Upper lobe of left lung (tissue), 6 donors: ENCODE results near the gene SYNJ2. TPM values are rescaled to one million over a fixed set of nuclear protein-coding genes. Genes with fewer than 3 reads are reported as not detected.

ENCODE experiments used
- ATAC-seq, 2 donors: fragments of 200-7000 bp; cut with Tn5 transposase; one replicate each; pipeline ENCODE4 v1.9.1; 2022; ENCODE audit warnings: mild to moderate bottlenecking in 2 of 2, moderate library complexity in 2 of 2; ENCODE audit not compliant: low FRiP score in 2 of 2
- DNase-seq, 2 donors: peaks; one replicate each; pipeline ENCODE4 v3.0.0-alpha.2; 2019 to 2020
- H3K27ac ChIP-seq, 4 donors: fragments of 200-600 bp; sonication (generic); one replicate each; pipeline ENCODE4 v1.5.1; 2016 to 2019
- H3K27me3 ChIP-seq, 4 donors: fragments of 200-600 bp; sonication (generic); one replicate each; pipeline ENCODE4 v1.5.1; 2017 to 2019
- H3K36me3 ChIP-seq, 4 donors: fragments of 200-600 bp; sonication (generic); one replicate each; pipeline ENCODE4 v1.5.1; 2016 to 2019
- H3K4me1 ChIP-seq, 4 donors: fragments of 200-600 bp; sonication (generic); one replicate each; pipeline ENCODE4 v1.5.1; 2018 to 2019
- H3K4me3 ChIP-seq, 4 donors: fragments of 200-600 bp; sonication (generic); one replicate each; pipeline ENCODE4 v1.5.1; 2017 to 2019; ENCODE audit warnings: mild to moderate bottlenecking in 2 of 4, moderate library complexity in 1 of 4
- H3K9me3 ChIP-seq, 4 donors: fragments of 200-600 bp; sonication (generic); one replicate each; pipeline ENCODE4 v1.5.1; 2018 to 2019
- EP300 ChIP-seq, 4 donors: sonication (generic); formaldehyde crosslinking; IDR thresholded peaks; one replicate each; pipeline ENCODE4 v1.5.1; 2017; ENCODE audit warnings: antibody characterized with exemption in 4 of 4, control low read depth in 2 of 4
- POLR2A ChIP-seq, 4 donors: fragments of 450-650 bp; IDR thresholded peaks; one replicate each; pipeline ENCODE4 v1.5.1; 2016 to 2017; ENCODE audit warnings: antibody characterized with exemption in 4 of 4, mild to moderate bottlenecking in 2 of 4
- POLR2AphosphoS5 ChIP-seq, 2 donors: sonication (generic); formaldehyde crosslinking; IDR thresholded peaks; one replicate each; pipeline ENCODE4 v1.5.1; 2017; ENCODE audit warnings: antibody characterized with exemption in 2 of 2
- WGBS, 2 donors: methylation state at CpG; one replicate each; pipeline ENCODE4 v1.1.5; 2017 to 2018; 5-methylcytosine and 5-hydroxymethylcytosine counted together
- total RNA-seq, 6 donors: library from RNA; depleted of rRNA in 4 of 6; stranded (reverse); fragments of >200 nt in 4 of 6; gene quantifications; one replicate each; pipeline versions ENCODE4 v1.1.0 to v1.2.1, GENCODE V29; 2016 to 2021
- TF ChIP-seq, protein P1 (sequence below), 6 experiments: fragments of 450-650 bp in 4 of 6; fragments of 200-600 bp in 2 of 6; sonication (generic) in 2 of 6; IDR thresholded peaks; one replicate each; pipeline ENCODE4 v1.5.1; 2016 to 2019; ENCODE audit warnings: antibody characterized with exemption in 6 of 6
- donor health status: DM: no; HTN: no; CAD: no; lungs with moderate emphysema.
- donor health status: DM: no; HTN: yes; CAD: no; lungs with severe emphysema.

SYNJ2 gene
- total RNA-seq, 6 donors from 2014 or later, result 3.0 to 7.7 (median 4.2) TPM

DNA sequence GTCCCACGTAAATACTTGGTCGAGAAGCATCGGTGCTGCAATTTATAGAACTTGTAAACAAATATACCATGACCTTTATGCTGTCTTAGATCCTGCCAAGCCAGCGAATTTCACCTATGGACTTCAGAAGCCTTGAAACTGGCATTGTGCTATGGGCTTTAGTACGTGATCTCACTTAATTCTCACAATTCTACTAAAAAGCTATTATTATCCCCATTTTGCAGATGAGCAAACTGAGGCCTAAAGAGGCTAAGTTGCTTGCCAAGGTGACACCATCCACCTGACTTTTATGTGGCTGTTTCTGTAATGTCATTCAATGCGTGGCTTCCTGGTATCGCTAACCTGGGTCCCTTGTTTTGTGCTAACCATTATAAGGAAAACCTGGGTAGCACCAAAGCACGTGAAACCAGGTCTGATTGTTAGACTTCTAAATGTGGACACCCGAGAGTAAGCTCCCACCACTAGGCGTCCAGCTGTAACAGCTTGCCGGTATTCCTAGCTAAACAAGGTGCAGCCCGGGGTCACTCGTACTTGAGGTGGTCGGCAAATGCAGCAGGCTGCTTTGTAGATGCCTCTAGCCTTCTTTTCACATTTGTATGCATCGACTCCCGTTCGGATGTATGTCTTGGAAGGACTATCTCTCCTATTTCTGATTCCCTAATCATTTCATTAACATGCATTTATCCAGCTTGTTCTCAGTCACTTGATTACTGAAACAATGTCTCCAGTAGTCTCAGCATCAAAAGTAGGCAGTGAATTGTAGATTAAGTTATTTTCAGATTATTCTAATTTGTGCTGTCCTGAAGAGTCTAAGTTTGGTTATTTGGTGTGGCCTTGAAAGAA, 1.1 kb downstream of the SYNJ2 start:
- 68 to 74% methylated on average over 17 of the region's 17 CpGs for WGBS, 2 donors
- no peak for TF ChIP-seq POLR2A (IDR thresholded peaks at IDR 0.05)
- no peak for TF ChIP-seq EP300 (IDR thresholded peaks at IDR 0.05)
- no peak for TF ChIP-seq POLR2AphosphoS5 (IDR thresholded peaks at IDR 0.05)
- TF ChIP-seq, protein P1, sequence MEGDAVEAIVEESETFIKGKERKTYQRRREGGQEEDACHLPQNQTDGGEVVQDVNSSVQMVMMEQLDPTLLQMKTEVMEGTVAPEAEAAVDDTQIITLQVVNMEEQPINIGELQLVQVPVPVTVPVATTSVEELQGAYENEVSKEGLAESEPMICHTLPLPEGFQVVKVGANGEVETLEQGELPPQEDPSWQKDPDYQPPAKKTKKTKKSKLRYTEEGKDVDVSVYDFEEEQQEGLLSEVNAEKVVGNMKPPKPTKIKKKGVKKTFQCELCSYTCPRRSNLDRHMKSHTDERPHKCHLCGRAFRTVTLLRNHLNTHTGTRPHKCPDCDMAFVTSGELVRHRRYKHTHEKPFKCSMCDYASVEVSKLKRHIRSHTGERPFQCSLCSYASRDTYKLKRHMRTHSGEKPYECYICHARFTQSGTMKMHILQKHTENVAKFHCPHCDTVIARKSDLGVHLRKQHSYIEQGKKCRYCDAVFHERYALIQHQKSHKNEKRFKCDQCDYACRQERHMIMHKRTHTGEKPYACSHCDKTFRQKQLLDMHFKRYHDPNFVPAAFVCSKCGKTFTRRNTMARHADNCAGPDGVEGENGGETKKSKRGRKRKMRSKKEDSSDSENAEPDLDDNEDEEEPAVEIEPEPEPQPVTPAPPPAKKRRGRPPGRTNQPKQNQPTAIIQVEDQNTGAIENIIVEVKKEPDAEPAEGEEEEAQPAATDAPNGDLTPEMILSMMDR (IDR thresholded peaks at IDR 0.05), result no peak
- Histone ChIP-seq H3K4me3 (peak overlapping the region; percentile 41 to 94 (median 86)), H3K27ac (peak overlapping the region in 1 of 4 donors; percentile 5), H3K36me3 (no peaks in the 10 kb centered on the region), H3K9me3 (no peaks in the 10 kb centered on the region), H3K27me3 (peaks cover 0 to 5% (median 0%) of the 10 kb centered on the region in 4 donors), H3K4me1 (peaks cover 0 to 24% (median 12%) of the 10 kb centered on the region in 4 donors)
- ATAC-seq (no peak), DNase-seq (no peak)

GRCh38 chr6:157983406-157984119, 1.9 kb downstream of the SYNJ2 start:
- Histone ChIP-seq H3K27me3 (peaks cover 0 to 5% (median 0%) of the 10 kb centered on the region in 4 donors), H3K9me3 (no peaks in the 10 kb centered on the region), H3K36me3 (no peaks in the 10 kb centered on the region), H3K4me1 (peaks cover 0 to 24% (median 12%) of the 10 kb centered on the region in 4 donors), H3K27ac (no peak overlapping the region), H3K4me3 (no peak overlapping the region)
- no peak for ATAC-seq
- no peak for DNase-seq
- TF ChIP-seq, protein P1 (IDR thresholded peaks at IDR 0.05), result no peak
- TF ChIP-seq POLR2AphosphoS5 (IDR thresholded peaks at IDR 0.05) (no peak), EP300 (IDR thresholded peaks at IDR 0.05) (no peak), POLR2A (IDR thresholded peaks at IDR 0.05) (no peak)
- 92 to 95% methylated on average over 9 of the region's 9 CpGs for WGBS, 2 donors

GRCh38 chr6:157984128-157984527, 2.5 kb downstream of the SYNJ2 start:
- Histone ChIP-seq H3K27ac (no peak overlapping the region), H3K4me1 (peaks cover 0 to 26% (median 13%) of the 10 kb centered on the region in 4 donors)

DNA sequence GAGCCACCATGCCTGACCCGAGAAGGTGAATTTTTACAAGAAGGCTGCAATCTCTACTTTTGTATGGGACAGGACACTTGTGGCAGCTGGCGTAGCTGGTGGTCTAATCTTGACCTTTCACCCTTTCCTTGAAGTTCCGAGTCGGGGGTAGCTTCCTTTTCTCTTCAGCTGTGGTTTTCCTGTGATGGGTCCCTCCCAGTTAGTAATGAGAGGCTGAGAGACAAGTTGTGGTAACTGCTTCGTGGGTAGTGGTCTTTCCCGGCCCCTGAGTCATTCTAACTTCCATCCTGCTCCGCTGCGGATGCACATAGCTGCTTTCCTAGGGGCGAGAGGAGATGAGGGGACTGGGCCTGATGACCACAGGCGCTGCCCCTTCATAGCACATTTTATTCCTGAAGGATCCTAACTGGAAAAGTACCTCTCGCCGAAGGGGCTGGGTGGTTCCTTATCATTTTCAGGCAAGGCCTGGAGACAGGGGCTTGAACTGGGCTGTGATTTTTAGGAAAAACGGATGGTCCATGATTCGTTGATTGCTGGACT, 3.1 kb downstream of the SYNJ2 start:
- TF ChIP-seq, protein P1 (IDR thresholded peaks at IDR 0.05), result no peak
- TF ChIP-seq EP300 (IDR thresholded peaks at IDR 0.05), result no peak
- TF ChIP-seq POLR2AphosphoS5 (IDR thresholded peaks at IDR 0.05), result no peak
- no peak for TF ChIP-seq POLR2A (IDR thresholded peaks at IDR 0.05)
- peaks cover 3 to 32% (median 18%) of the 10 kb centered on the region in 4 donors for H3K4me1 ChIP-seq
- H3K27ac ChIP-seq, result no peak overlapping the region
- H3K4me3 ChIP-seq, result no peak overlapping the region
- DNase-seq (no peak), ATAC-seq (no peak)
- peaks cover 0 to 5% (median 0%) of the 10 kb centered on the region in 4 donors for H3K27me3 ChIP-seq
- 70 to 75% methylated on average over 14 of the region's 14 CpGs for WGBS, 2 donors
- H3K36me3 ChIP-seq, result no peaks in the 10 kb centered on the region
- H3K9me3 ChIP-seq, result no peaks in the 10 kb centered on the region

More at GRCh38 chr6:157984128-157984527, 2.5 kb downstream of the SYNJ2 start:
- WGBS, 2 donors, result 96 to 98% methylated on average over 4 of the region's 4 CpGs
- no peaks in the 10 kb centered on the region for H3K9me3 ChIP-seq
- DNase-seq, result no peak
- H3K36me3 ChIP-seq, result no peaks in the 10 kb centered on the region
- H3K27me3 ChIP-seq, result peaks cover 0 to 5% (median 0%) of the 10 kb centered on the region in 4 donors
- no peak for TF ChIP-seq POLR2AphosphoS5 (IDR thresholded peaks at IDR 0.05)
- no peak for TF ChIP-seq POLR2A (IDR thresholded peaks at IDR 0.05)
- TF ChIP-seq, protein P1 (IDR thresholded peaks at IDR 0.05), result no peak
- no peak for TF ChIP-seq EP300 (IDR thresholded peaks at IDR 0.05)
- no peak for ATAC-seq
- H3K4me3 ChIP-seq, result no peak overlapping the region
